OCI-LY7 (cell line): ENCODE data around the gene GIPR.

ENCODE experiments used
- EZH2phosphoT487 ChIP-seq: fragments of 200-600 bp; sonication (generic); IDR thresholded peaks from 2 replicates; pipeline ENCODE4 v1.6.1; 2018; ENCODE audit warnings: low read depth, borderline replicate concordance, mild to moderate bottlenecking, mixed run types, antibody characterized with exemption, low read length, moderate library complexity, mixed read lengths
- TF ChIP-seq, protein P1 (sequence below): fragments of 200-600 bp; sonication (generic); conservative IDR thresholded peaks from 2 replicates; pipeline ENCODE4 v1.5.1; 2014; ENCODE audit warnings: mild to moderate bottlenecking, antibody characterized with exemption, low read length, moderate library complexity, mixed read lengths

DNA sequence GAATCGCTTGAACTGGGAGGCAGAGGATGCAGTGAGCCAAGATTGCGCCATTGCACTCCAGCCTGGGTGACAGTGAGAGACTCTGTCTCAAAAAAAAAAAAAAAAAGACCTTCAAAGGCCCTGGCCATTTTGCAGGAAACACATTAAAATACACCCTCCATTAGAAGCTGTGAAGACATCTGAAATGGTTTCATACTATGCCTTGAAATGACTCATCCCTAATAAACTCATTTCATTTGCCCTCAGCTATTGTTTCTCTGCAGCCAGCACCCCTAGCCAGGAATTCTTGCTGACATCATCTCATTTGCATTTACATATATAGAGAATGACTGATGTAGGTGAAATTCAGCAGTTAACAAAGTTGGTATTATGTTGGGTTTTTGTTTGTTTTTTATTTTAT lies 37.6 kb upstream of the GIPR start:
- TF ChIP-seq, protein P1, sequence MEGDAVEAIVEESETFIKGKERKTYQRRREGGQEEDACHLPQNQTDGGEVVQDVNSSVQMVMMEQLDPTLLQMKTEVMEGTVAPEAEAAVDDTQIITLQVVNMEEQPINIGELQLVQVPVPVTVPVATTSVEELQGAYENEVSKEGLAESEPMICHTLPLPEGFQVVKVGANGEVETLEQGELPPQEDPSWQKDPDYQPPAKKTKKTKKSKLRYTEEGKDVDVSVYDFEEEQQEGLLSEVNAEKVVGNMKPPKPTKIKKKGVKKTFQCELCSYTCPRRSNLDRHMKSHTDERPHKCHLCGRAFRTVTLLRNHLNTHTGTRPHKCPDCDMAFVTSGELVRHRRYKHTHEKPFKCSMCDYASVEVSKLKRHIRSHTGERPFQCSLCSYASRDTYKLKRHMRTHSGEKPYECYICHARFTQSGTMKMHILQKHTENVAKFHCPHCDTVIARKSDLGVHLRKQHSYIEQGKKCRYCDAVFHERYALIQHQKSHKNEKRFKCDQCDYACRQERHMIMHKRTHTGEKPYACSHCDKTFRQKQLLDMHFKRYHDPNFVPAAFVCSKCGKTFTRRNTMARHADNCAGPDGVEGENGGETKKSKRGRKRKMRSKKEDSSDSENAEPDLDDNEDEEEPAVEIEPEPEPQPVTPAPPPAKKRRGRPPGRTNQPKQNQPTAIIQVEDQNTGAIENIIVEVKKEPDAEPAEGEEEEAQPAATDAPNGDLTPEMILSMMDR: no peak
- TF ChIP-seq EZH2phosphoT487: no peak
